ENCODE measurements around the gene WEE1. TPM values are rescaled to one million over a fixed set of nuclear protein-coding genes. Genes with fewer than 3 reads are reported as not detected.

Gene WEE1
- total RNA-seq, 2 experiments from 2014 or later = 44.8 to 46.5 TPM

- ChIA-PET POLR2A (no interaction called here), CTCF (interaction anchor here (1.2 kb wide), 1 partner anchor 12 kb away, joined by 5 read pairs; no protein-coding TSS in a partner anchor)
- H3K27ac Mint-ChIP-seq = no peak overlapping the region
These were observed 51.0 kb downstream of the WEE1 start for GRCh38 chr11:9624448-9624847.

GRCh38 chr11:9625162-9625561, 51.7 kb downstream of the WEE1 start:
- H3K36me3 Mint-ChIP-seq (ENCODE audit: low read depth) = no peaks in the 10 kb centered on the region
- no peaks in the 10 kb centered on the region for H3K4me1 Mint-ChIP-seq
- DNase-seq = no peak
- H3K27me3 Mint-ChIP-seq = no peaks in the 10 kb centered on the region
- no peaks in the 10 kb centered on the region for H3K9me3 Mint-ChIP-seq (ENCODE audit: low read depth)
- no peak for ATAC-seq
- CTCF ChIA-PET = interaction anchor here (1.1 to 1.2 kb wide), 2 partner anchors 12 to 90 kb away, joined by 3 to 5 read pairs; no protein-coding TSS in a partner anchor
- H3K27ac Mint-ChIP-seq = no peak overlapping the region
- POLR2A ChIA-PET = no interaction called here
- H3K4me3 Mint-ChIP-seq = no peak overlapping the region
- intact Hi-C loops (cut with DNase I, micrococcal nuclease) = no loop called here

More at GRCh38 chr11:9624448-9624847, 51.0 kb downstream of the WEE1 start:
- ATAC-seq = no peak
- intact Hi-C loops (cut with DNase I, micrococcal nuclease) = no loop called here
- DNase-seq = no peak
- no peak overlapping the region for H3K4me3 Mint-ChIP-seq
- no peaks in the 10 kb centered on the region for H3K36me3 Mint-ChIP-seq (ENCODE audit: low read depth)
- H3K27me3 Mint-ChIP-seq = no peaks in the 10 kb centered on the region
- H3K9me3 Mint-ChIP-seq (ENCODE audit: low read depth) = no peaks in the 10 kb centered on the region
- no peaks in the 10 kb centered on the region for H3K4me1 Mint-ChIP-seq

GRCh38 chr11:9625728-9626127, 52.3 kb downstream of the WEE1 start:
- intact Hi-C loops (cut with DNase I, micrococcal nuclease) = no loop called here
- H3K27ac Mint-ChIP-seq = no peak overlapping the region
- no peaks in the 10 kb centered on the region for H3K9me3 Mint-ChIP-seq (ENCODE audit: low read depth)
- ATAC-seq = no peak
- ChIA-PET CTCF (interaction anchor here (1.1 kb wide), 1 partner anchor 91 kb away, joined by 3 read pairs; no protein-coding TSS in a partner anchor), POLR2A (no interaction called here)
- no peak overlapping the region for H3K4me3 Mint-ChIP-seq
- no peaks in the 10 kb centered on the region for H3K36me3 Mint-ChIP-seq (ENCODE audit: low read depth)
- no peaks in the 10 kb centered on the region for H3K4me1 Mint-ChIP-seq
- H3K27me3 Mint-ChIP-seq = no peaks in the 10 kb centered on the region
- DNase-seq = no peak

GRCh38 chr11:9626496-9627394, 53.3 kb downstream of the WEE1 start:
- intact Hi-C loops (cut with DNase I, micrococcal nuclease) = no loop called here
- no peaks in the 10 kb centered on the region for H3K9me3 Mint-ChIP-seq (ENCODE audit: low read depth)
- ATAC-seq (no peak), DNase-seq (no peak)
- no peaks in the 10 kb centered on the region for H3K27me3 Mint-ChIP-seq
- no peaks in the 10 kb centered on the region for H3K4me1 Mint-ChIP-seq
- CTCF ChIA-PET = interaction anchor here (0.8 kb wide), 1 partner anchor 122 kb away, joined by 4 read pairs; no protein-coding TSS in a partner anchor
- POLR2A ChIA-PET = no interaction called here
- H3K4me3 Mint-ChIP-seq = no peak overlapping the region
- H3K27ac Mint-ChIP-seq = no peak overlapping the region
- no peaks in the 10 kb centered on the region for H3K36me3 Mint-ChIP-seq (ENCODE audit: low read depth)

GRCh38 chr11:9629064-9629463, 55.6 kb downstream of the WEE1 start:
- Mint-ChIP-seq H3K4me1 (no peaks in the 10 kb centered on the region), H3K9me3 (ENCODE audit: low read depth) (no peaks in the 10 kb centered on the region), H3K36me3 (ENCODE audit: low read depth) (no peaks in the 10 kb centered on the region), H3K27me3 (no peaks in the 10 kb centered on the region), H3K27ac (no peak overlapping the region), H3K4me3 (no peak overlapping the region)
- intact Hi-C loops (cut with DNase I, micrococcal nuclease) = no loop called here
- ATAC-seq (no peak), DNase-seq (no peak)
- POLR2A ChIA-PET = no interaction called here
- CTCF ChIA-PET = interaction anchor here (1.0 to 1.5 kb wide), 3 partner anchors 9 to 119 kb away, joined by 4 to 5 read pairs (median 4); no protein-coding TSS in a partner anchor

GRCh38 chr11:9633679-9634078, 60.2 kb downstream of the WEE1 start:
- Mint-ChIP-seq H3K4me3 (no peak overlapping the region), H3K9me3 (ENCODE audit: low read depth) (no peaks in the 10 kb centered on the region), H3K4me1 (no peaks in the 10 kb centered on the region), H3K27ac (no peak overlapping the region), H3K36me3 (ENCODE audit: low read depth) (no peaks in the 10 kb centered on the region), H3K27me3 (no peaks in the 10 kb centered on the region)
- POLR2A ChIA-PET = no interaction called here
- no peak for ATAC-seq
- DNase-seq = no peak
- CTCF ChIA-PET = interaction anchor here (1.2 to 1.3 kb wide), 2 partner anchors 21 to 99 kb away, joined by 3 read pairs; no protein-coding TSS in a partner anchor
- intact Hi-C loops (cut with DNase I, micrococcal nuclease) = no loop called here

- no peak for ATAC-seq
- no peaks in the 10 kb centered on the region for H3K4me1 Mint-ChIP-seq
- POLR2A ChIA-PET = no interaction called here
These were observed 63.2 kb downstream of the WEE1 start for GRCh38 chr11:9636691-9637090.

GRCh38 chr11:9639099-9639498, 65.6 kb downstream of the WEE1 start:
- intact Hi-C loops (cut with DNase I, micrococcal nuclease) = no loop called here
- Mint-ChIP-seq H3K27me3 (no peaks in the 10 kb centered on the region), H3K4me3 (no peak overlapping the region), H3K9me3 (ENCODE audit: low read depth) (no peaks in the 10 kb centered on the region), H3K27ac (no peak overlapping the region), H3K4me1 (no peaks in the 10 kb centered on the region), H3K36me3 (ENCODE audit: low read depth) (no peaks in the 10 kb centered on the region)
- DNase-seq = no peak
- POLR2A ChIA-PET = no interaction called here
- ATAC-seq = no peak
- CTCF ChIA-PET = interaction anchor here (0.7 to 1.2 kb wide), 2 partner anchors 104 to 437 kb away, joined by 3 to 4 read pairs; no protein-coding TSS in a partner anchor

More at GRCh38 chr11:9636691-9637090, 63.2 kb downstream of the WEE1 start:
- no peak overlapping the region for H3K4me3 Mint-ChIP-seq
- intact Hi-C loops (cut with DNase I, micrococcal nuclease) = no loop called here
- CTCF ChIA-PET = interaction anchor here (0.8 kb wide), 1 partner anchor 690 kb away, joined by 3 read pairs; no protein-coding TSS in a partner anchor
- no peaks in the 10 kb centered on the region for H3K27me3 Mint-ChIP-seq
- H3K27ac Mint-ChIP-seq = no peak overlapping the region
- no peak for DNase-seq
- H3K9me3 Mint-ChIP-seq (ENCODE audit: low read depth) = no peaks in the 10 kb centered on the region
- no peaks in the 10 kb centered on the region for H3K36me3 Mint-ChIP-seq (ENCODE audit: low read depth)

Other genes starting within 250 kb of the WEE1 start
- gene IPO7, start 189.0 kb upstream of the WEE1 start, total RNA-seq = 100 to 1,000 TPM; 155 to 181 TPM
- gene ZNF143, start 112.7 kb upstream of the WEE1 start, total RNA-seq = 10 to 100 TPM; 32.6 to 34.9 TPM
- 1 to 10 TPM; 7.5 to 9.7 TPM for gene SWAP70, start 90.4 kb downstream of the WEE1 start, total RNA-seq